ENCODE measurements around the gene TMEM17.

Gene TMEM17

GRCh38 chr2:62460175-62460574 lies 45.8 kb downstream of the TMEM17 start:
- H3K4me3 ChIP-seq (ENCODE audit: low read length): no peak overlapping the region
- no peak for DNase-seq (ENCODE audit: low read depth, low spot score)

DNA sequence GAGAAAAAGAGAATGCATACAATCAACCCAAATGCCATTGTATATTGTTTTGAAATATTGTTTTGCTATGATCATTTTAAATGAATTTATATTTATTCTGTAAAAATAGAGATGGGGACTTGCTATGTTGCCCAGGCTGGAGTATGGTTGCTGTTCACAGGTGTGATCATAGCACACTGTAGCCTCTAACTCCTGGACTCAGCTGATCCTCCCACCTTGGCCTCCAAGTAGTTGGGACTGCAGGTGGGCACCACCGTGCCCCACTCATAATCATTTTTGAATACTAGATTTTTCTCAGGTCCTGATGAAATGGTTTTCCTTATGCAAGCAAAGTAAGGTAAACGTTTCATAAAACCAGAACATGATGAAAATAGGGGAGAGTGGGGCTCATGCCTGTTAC lies 46.3 kb downstream of the TMEM17 start:
- no peak overlapping the region for H3K4me3 ChIP-seq (ENCODE audit: low read length)
- no peak for DNase-seq (ENCODE audit: low read depth, low spot score)

DNA sequence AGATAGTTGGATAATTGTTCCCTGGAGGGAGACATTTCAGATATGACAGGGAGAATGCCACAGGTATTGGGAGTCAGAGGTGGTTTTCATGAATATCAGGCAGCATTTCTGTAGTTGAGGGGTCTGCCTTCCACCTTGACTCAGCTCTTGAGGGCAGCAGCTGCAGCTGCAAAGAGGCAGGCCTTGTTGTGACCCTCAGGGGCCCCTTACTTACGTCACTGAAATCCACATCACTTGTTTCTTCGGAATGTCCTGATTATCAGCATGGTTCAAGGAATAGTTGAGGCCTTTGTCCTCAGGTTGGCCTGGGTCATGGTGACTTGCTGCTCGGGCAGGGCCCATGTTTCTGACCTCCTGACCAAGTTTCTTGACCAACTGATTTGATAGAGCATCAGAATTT lies 46.9 kb downstream of the TMEM17 start:
- H3K4me3 ChIP-seq (ENCODE audit: low read length): no peak overlapping the region
- DNase-seq (ENCODE audit: low read depth, low spot score): no peak

GRCh38 chr2:62458671-62459081 lies 47.3 kb downstream of the TMEM17 start:
- H3K4me3 ChIP-seq (ENCODE audit: low read length): no peak overlapping the region
- no peak for DNase-seq (ENCODE audit: low read depth, low spot score)

GRCh38 chr2:62458206-62458641 lies 47.8 kb downstream of the TMEM17 start:
- no peak for DNase-seq (ENCODE audit: low read depth, low spot score)
- H3K4me3 ChIP-seq (ENCODE audit: low read length): no peak overlapping the region

- DNase-seq (ENCODE audit: low read depth, low spot score): no peak
- no peak overlapping the region for H3K4me3 ChIP-seq (ENCODE audit: low read length)
Measured at GRCh38 chr2:62457556-62457955, 48.4 kb downstream of the TMEM17 start.

GRCh38 chr2:62456721-62457539 lies 49.1 kb downstream of the TMEM17 start:
- H3K4me3 ChIP-seq (ENCODE audit: low read length): peak overlapping the region; percentile 34
- DNase-seq (ENCODE audit: low read depth, low spot score): peak; percentile 4

- H3K4me3 ChIP-seq (ENCODE audit: low read length): no peak overlapping the region
- DNase-seq (ENCODE audit: low read depth, low spot score): no peak
Measured at GRCh38 chr2:62455957-62456692, 49.9 kb downstream of the TMEM17 start.

DNA sequence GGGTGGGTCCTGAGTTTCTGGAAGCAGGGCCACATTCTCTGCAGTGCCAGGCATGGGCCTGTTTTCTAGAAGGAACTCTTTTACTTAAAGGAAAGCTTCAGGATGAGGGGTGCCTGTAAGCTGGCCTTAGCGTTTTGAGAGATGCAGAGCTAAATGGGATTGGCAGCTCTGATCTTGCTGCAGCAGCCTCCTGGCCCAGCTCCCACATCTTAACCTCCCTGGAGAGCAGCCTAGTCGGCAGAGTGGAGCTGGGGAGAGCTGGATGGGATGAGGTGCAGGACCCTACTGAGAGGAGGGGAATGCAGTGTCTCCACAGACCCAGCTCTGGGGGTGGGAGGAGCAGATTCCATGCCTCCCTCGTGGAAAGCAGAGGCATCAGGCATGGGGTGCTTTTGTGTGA lies 52.0 kb downstream of the TMEM17 start:
- no peak for DNase-seq (ENCODE audit: low read depth, low spot score)
- H3K4me3 ChIP-seq (ENCODE audit: low read length): no peak overlapping the region

GRCh38 chr2:62452701-62453454 lies 53.1 kb downstream of the TMEM17 start:
- no peak for DNase-seq (ENCODE audit: low read depth, low spot score)
- H3K4me3 ChIP-seq (ENCODE audit: low read length): no peak overlapping the region

DNA sequence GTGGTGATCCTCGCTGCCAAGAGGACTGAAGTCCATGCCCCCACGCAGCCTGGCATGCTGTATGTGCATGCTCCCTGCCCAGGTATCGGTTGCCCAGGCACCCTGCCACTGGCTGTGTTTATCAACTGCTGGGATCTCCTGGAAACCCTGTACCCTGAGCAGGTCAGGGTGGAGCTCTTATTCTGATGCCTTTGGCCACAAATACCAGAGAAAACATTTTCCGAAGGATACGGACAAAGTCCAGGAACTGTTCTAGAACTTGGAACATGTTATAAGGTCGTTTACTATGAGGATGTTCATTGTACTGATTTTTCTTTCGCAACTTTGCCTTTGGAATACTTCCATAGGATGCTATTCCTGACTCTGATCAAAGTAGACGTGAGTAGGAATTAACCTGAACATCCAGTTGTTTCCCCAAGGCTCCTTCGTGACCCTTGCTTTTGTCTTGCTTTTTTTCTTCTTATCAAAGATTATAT lies 55.2 kb downstream of the TMEM17 start:
- no peak overlapping the region for H3K4me3 ChIP-seq (ENCODE audit: low read length)
- no peak for DNase-seq (ENCODE audit: low read depth, low spot score)

All from Jurkat, Clone E6-1 (cell line).